ENCODE measurements around the gene USP3. TPM values are rescaled to one million over a fixed set of nuclear protein-coding genes. Genes with fewer than 3 reads are reported as not detected.

The USP3 gene
- total and polyA plus RNA-seq, 2 donors (not counting 3 experiments of a cell fraction or from before 2014, with no cell fraction given) = 18.8 to 52.4 TPM

GRCh38 chr15:63463036-63463435 is 41.4 kb upstream of the USP3 start:
- H3K27ac ChIP-seq (ENCODE audit: insufficient read depth, low read depth, low read length) = no peak overlapping the region
- peaks cover 10% of the 10 kb centered on the region for H3K4me1 ChIP-seq (ENCODE audit: control insufficient read depth, extremely low read depth, insufficient read depth, low read length)
- ChIA-PET POLR2A (interaction anchor here (1.3 kb wide), 1 partner anchor 47 kb away, joined by 11 read pairs; no protein-coding TSS in a partner anchor), CTCF (interaction anchor here (0.8 to 1.5 kb wide), 7 partner anchors 10 to 174 kb away, joined by 3 to 6 read pairs (median 4); no protein-coding TSS in a partner anchor)
- intact Hi-C loops (cut with micrococcal nuclease) (loop anchor here (5.0 kb wide), 1 partner anchor 61 kb away; no protein-coding TSS in a partner anchor), dilution Hi-C loops (cut with MboI; ENCODE audit: extremely low pct_ligation_motif_present, low sequenced_read_pairs) (no loop called here)
- H3K9me1 ChIP-seq (replicated peaks; ENCODE audit: control insufficient read depth, extremely low read depth, insufficient read depth, low read length) = no peaks in the 10 kb centered on the region
- H3K9ac ChIP-seq (replicated peaks; ENCODE audit: extremely low read depth, insufficient read depth, low read length) = no peak overlapping the region
- DNase-seq (ENCODE audit: low read depth, low spot score) (no peak), FAIRE-seq (no peak)
- no peak overlapping the region for H3K4me2 ChIP-seq (ENCODE audit: insufficient read depth, low read length)
- H4K20me1 ChIP-seq (replicated peaks; ENCODE audit: control insufficient read depth, extremely low read depth, insufficient read depth, low read length) = no peaks in the 10 kb centered on the region
- H3K4me3 ChIP-seq (replicated peaks in 1 of 3; ENCODE audit: insufficient read depth in 1 of 3, low read depth in 1 of 3, low read length in 3 of 3) = no peak overlapping the region
- no TSS peak for BruUV-seq (replicated peaks)
- H2AFZ ChIP-seq (ENCODE audit: low read depth, low read length) = no peak overlapping the region
- no peak for TF ChIP-seq POLR2AphosphoS5 (IDR thresholded peaks at IDR 0.05; ENCODE audit: insufficient read depth, low read depth, low read length)
- no peak for TF ChIP-seq CTCF (IDR thresholded peaks at IDR 0.05; ENCODE audit: extremely low read depth in 1 of 2, insufficient read depth in 1 of 2, low read depth in 1 of 2, low read length in 2 of 2)
- no peak for TF ChIP-seq GATA2 (IDR thresholded peaks at IDR 0.05; ENCODE audit: insufficient read depth, insufficient read length, low read depth, low read length)
- TF ChIP-seq EZH2 (IDR thresholded peaks at IDR 0.05; ENCODE audit: borderline replicate concordance, low read depth, low read length, severe bottlenecking) = no peak
- TF ChIP-seq MAX (IDR thresholded peaks at IDR 0.05; ENCODE audit: insufficient read depth, insufficient read length) = no peak
- TF ChIP-seq FOS (IDR thresholded peaks at IDR 0.05; ENCODE audit: borderline replicate concordance, insufficient read depth, low read length) = no peak
- TF ChIP-seq MYC (IDR thresholded peaks at IDR 0.05; ENCODE audit: low read depth, low read length) = no peak
- TF ChIP-seq JUN (IDR thresholded peaks at IDR 0.05; ENCODE audit: borderline replicate concordance, insufficient read depth, insufficient read length, low read depth) = no peak
- TF ChIP-seq POLR2A (IDR thresholded peaks at IDR 0.05; ENCODE audit: low read depth, low read length) = no peak
- H3K27me3 ChIP-seq (ENCODE audit: control insufficient read depth in 2 of 2, insufficient read depth in 2 of 2, low read length in 2 of 2) = no peaks in the 10 kb centered on the region
- no peaks in the 10 kb centered on the region for H3K79me2 ChIP-seq (ENCODE audit: control insufficient read depth, insufficient read depth, low read length)
- H3K36me3 ChIP-seq (ENCODE audit: control insufficient read depth in 2 of 2, extremely low read depth in 1 of 2, insufficient read depth in 2 of 2, low read length in 2 of 2) = no peaks in the 10 kb centered on the region
- H3K9me3 ChIP-seq (replicated peaks; ENCODE audit: control insufficient read depth, insufficient read depth, low read length) = no peaks in the 10 kb centered on the region

Measured in endothelial cell of umbilical vein (primary cell).